GM19238 (cell line): ENCODE results near the gene FAM168B.

ENCODE experiments used
- DNase-seq: peaks from one replicate; pipeline ENCODE4 v3.0.0; 2011; ENCODE audit warnings: low spot score; ENCODE audit not compliant: insufficient read length

Gene FAM168B

GRCh38 chr2:131027566-131028528 is 65.4 kb downstream of the FAM168B start:
- no peak for DNase-seq

DNA sequence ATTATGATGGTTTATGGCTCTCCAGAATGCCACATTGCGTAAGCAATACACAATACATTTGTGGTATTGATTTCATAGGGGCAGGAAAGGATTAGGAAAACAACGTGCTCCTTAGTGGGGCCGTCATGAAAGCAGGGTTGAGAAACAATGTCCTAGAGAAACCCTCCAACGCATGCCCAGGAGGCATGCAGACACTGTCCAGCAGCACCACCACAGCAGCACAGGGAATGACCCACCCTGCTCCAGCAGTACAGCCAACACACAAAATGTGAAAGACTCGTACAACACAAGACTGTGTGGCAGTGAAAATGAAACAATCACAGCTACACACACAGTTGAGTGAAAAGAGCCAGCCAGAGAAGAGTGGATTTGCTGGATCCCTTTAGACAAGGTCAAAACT is 66.3 kb downstream of the FAM168B start:
- no peak for DNase-seq

DNA sequence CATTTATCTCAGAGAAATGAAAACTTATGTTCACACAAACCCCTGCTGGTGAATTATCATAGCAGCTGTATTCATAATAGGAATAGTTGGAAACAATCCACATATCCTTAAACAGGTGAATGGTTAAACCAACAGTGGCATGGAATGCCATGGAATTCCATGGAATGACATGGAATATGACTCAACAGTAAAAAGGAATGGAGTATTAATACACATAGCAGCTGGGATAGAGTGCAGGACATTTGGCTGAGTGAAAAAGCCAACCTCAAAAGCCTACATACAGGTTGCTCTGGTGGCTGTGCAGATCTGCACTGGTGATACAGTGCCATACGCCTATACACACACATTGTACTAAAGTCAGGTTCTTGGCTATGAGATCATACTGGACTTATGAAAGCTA is 69.5 kb downstream of the FAM168B start:
- no peak for DNase-seq

DNA sequence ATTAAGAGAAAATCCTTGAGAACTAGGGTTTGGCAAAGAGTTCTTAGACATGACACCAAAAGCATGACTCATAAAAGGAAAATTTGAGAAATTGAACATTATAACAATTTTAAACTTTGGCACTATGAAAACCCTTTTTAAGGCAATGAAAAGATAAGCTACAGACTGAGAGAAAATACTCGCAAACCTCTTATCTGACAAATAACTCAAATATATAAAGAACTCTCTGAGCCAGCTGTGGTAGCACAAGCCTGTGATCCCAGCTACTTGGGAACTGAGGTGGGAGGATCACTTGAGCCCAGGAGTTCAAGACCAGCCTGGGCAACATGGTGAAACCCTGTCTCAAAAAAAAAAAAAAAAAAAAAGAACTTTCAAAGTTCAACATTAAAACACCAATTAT is 70.5 kb downstream of the FAM168B start:
- no peak for DNase-seq

DNA sequence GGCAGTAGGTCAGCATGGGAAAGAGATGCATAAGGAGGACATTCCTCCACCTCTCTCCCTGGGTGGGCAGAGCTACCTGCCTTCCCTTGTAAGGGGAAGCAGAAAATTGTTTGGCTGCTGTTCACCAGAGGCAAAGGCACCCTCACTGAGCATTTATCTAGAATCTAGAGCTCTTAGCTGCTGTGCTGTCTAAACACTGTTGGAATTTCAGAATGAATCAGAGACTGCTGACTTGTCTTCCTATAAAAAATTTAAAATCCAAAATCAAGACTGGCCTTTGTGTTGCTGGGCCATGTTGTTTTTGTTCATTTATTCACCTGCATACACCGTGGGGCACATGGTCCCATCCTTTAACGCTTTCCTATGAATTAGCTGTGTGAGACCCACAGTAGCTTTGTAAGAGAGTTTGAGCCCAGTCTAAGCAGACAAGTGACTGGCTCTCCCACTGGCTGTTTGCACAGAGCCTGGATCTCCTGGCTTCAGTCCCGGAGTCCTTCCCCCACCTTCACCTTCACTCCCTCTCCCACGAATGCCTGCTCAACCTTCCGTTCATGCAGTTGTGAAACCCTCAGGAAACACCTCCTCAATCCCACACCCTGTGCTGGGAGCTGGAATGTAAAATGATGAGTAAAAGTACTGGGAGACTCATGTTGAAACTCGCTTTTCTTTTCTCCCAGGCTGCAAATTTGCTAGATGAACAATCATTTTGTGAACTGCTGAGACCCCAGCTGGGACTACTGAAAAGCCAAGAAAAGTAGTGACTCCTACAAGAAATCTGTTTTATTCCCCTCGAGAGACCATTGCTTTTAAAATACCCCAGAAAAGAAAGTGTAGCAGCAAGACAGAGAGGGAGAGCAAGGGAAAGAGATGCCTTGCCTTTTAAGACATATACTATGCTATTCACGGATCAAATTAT is 76.2 kb downstream of the FAM168B start:
- DNase-seq, result no peak

GRCh38 chr2:131015764-131016163 is 77.5 kb downstream of the FAM168B start:
- DNase-seq, result no peak

GRCh38 chr2:131014141-131014540 is 79.1 kb downstream of the FAM168B start:
- DNase-seq, result no peak

DNA sequence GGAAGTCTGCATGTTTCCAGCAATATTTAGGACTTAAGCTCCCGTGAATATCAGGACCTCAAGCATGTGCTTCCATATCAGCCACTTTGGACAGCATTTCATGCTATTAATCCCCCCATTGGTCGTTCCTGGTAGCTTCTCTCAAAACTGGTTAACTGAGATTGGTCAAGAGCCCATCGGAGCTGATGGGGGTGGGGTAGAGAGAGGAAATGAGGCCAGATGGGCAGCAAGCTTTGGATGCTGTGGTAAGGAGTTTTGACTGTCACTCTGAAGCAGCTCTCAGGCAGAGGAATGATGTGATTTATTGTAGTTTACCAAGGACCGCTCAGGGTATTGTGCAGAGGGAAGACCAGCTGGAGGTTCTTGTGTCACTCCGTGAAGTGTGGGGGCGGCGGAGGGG is 81.8 kb downstream of the FAM168B start:
- DNase-seq, result no peak

DNA sequence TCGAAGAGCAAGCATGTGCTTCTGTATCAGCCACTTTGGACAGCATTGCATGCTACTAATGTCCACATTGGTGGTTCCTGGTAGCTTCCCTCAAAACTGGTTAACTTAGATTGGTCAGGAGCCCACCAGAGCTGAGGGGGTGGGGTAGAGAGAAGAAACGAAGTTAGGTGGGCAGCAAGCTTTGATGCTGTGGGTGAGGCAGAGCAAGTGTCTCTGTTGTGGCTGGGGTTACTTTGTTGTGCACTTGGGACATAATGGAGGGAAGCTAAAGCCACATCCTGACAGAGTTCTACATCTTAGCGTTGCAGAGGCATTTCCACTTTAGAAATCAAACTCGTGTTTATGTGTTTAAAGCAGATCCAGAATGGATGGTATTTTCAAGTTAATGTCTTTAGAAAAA is 82.7 kb downstream of the FAM168B start:
- DNase-seq, result no peak

DNA sequence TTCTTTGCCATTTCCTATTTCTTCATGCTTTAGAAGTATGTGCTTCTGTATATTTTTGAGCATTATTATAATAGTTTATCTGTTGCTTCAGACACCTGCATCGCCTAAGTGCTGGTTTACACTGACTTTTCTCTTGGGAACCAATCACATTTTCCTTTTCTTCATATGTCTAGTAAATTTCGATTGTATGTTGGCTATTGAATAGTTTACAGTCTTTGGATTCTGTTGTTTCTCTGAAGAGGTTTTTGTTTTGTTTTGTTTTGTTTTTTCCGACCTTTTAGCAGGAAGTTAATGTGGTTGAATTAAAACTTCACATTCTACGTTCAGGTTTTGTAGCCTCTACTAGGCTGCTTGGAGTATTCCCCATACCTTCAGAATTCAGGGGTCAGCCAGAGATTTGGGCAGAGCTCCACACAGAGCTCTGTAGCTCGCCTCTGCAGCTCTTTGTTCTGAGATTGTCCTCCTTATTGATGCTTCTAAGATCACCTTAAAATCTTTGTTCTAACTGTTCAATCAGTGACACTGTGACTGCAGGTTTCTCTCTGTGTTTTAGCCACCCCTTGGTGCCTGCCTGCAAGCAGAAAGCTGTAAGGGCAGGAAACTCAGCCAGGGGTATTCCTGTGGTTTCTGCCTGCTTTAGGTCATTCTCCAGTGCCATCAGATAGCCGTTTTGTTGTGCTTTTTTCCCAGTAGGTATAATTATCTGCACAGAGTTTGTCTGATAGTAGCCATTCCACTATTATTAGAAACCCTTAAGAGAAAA is 83.4 kb downstream of the FAM168B start:
- no peak for DNase-seq

DNA sequence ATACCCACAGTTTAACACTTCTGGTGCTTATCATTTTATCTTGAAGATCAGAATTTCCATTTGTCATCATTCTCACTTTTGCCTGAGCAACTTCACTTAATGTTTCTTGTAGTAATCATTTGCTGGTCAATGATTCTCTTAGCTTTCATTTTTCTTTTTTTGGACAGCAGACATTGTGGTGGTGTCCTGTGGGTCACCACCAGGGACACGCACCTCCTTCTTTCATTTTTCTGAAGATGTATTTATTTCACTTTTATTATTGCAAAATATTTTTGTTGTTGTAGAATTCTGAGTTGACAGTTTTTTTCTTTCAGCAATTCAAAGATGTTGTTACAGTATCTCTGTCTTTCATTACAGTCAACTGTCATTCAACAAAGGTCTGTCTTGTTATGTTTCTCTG is 84.3 kb downstream of the FAM168B start:
- no peak for DNase-seq

- DNase-seq, result no peak
Observed at GRCh38 chr2:131006561-131006960, 86.7 kb downstream of the FAM168B start.

DNA sequence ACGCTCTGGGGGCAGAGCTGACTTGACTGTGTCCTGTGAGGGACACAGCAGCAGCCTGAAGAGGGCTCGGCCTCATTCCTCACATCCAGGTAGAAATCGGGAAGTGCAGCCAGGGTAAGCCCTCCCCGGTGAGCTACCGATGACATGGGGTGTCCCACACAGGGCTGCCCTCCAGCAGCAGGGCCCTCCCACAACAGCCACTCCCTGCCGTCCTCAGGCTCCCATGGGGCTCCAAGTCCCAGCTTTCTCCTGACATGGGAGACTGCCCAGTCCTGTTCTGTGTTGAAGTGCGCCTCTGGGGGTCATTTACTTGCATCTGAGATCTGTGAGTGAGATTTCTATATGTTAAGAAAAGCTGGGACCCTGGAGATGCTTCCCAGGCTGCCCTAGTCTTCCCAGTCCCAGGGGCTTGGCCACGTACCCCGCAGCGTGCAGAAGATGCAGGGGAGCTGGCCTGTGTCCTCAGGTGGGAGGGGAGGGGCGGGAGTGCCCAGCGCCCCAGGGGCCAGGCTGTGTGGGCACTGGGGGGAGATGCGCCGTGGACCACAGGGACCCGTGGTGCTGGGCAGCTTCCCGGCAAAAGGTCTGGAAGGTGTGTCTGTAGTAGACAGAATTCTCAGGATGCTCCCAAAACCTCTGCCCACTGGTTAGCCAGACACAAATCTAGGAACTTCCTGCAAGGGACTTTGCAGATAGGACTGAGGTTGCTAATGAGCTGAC is 87.9 kb downstream of the FAM168B start:
- no peak for DNase-seq

DNA sequence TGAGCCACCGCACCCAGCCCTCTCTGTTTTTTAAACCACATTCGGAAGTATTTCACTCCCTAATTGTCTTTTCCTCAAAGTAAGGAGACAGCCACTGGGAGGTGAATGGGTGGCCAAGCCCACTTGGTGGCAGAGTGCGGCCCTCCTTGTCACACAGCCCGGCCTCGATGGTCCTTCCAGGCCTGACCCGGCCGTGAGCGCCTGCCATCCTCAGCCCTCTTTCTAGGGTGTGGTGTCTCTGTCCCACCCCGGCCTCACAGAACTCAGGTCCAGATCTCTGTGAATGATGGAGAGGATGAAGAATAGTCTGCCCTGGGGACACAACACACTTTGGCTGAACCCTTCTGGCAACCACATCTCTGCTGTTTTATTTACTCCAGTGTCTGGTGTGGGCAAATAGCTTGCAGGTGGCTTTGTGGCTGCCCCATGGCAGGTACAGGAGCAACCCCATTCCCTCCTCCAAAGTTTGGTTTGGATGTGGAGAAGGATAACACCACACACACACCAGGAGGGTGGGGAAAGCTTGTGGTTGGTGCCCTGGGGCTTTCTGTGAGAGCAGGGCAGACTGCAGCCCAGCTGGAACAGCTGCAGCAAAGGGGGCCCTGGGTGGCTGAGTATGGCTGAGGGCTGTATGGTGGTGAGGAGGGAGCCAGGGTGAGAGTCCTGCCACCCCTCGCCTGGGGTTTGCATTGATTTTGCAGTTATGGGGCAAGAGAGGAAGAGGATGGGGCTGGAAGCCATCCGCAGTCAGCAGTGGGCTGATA is 88.6 kb downstream of the FAM168B start:
- DNase-seq, result no peak

DNA sequence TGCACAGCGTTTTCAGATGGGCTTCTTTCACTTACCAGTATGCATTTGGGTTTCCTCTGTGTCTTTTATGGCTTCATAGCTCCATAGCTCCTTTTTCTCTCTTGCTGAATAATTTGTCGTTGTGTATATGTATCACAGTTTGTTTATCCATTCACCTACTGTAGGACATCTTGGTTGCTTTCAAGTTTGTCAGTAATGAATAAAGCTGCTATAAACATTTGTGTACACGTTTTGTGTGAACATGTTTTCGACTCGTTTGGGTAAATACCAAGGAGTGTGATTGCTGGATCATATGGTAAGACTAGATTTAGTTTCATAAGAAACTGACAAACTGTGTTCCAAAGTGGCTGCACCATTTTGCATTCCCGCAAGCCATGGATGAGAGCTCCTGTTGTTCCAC is 94.7 kb downstream of the FAM168B start:
- DNase-seq, result no peak
